Neural cell (in vitro differentiated cells): ENCODE measurements around the gene SHB. TPM values are rescaled to one million over a fixed set of nuclear protein-coding genes. Genes with fewer than 3 reads are reported as not detected.
A peak's percentile ranks its signal among the peaks of the same experiment; 100 is the strongest.

ENCODE experiments used
- H2AFZ ChIP-seq: fragments of 200-600, 300-800 bp; sonication (generic), shearing (Covaris generic); 2 replicates; pipeline ENCODE4 v1.6.0; 2014; ENCODE audit warnings: low read depth, mild to moderate bottlenecking, antibody characterized with exemption, low read length, moderate library complexity
- H3F3A ChIP-seq: fragments of 200-600 bp; shearing (Covaris generic); 2 replicates; pipeline ENCODE4 v1.6.1; 2016; ENCODE audit warnings: mild to moderate bottlenecking, moderate library complexity, mixed read lengths, antibody characterized with exemption, low read length; ENCODE audit not compliant: insufficient read depth, poor library complexity, severe bottlenecking
- H3K27ac ChIP-seq: fragments of 200-600, 300-800 bp; sonication (generic), shearing (Covaris generic); 2 replicates; pipeline ENCODE4 v1.5.1; 2014; ENCODE audit warnings: mild to moderate bottlenecking, low read length, moderate library complexity
- H3K27me3 ChIP-seq: fragments of 300-800, 200-600 bp; sonication (generic), shearing (Covaris generic); 2 replicates; pipeline ENCODE4 v1.6.0; 2014; ENCODE audit warnings: mild to moderate bottlenecking, low read depth, low read length, moderate library complexity; ENCODE audit not compliant: insufficient read depth
- H3K36me3 ChIP-seq: fragments of 300-800, 200-600 bp; sonication (generic), shearing (Covaris generic); 2 replicates; pipeline ENCODE4 v1.5.1; 2014; ENCODE audit warnings: mild to moderate bottlenecking, antibody characterized with exemption, low read length, moderate library complexity; ENCODE audit not compliant: insufficient read depth
- H3K4me2 ChIP-seq: fragments of 300-800, 200-600 bp; sonication (generic), shearing (Covaris generic); 2 replicates; pipeline ENCODE4 v1.6.0; 2014; ENCODE audit warnings: mild to moderate bottlenecking, low read length
- H3K4me3 ChIP-seq: fragments of 300-800, 200-600 bp; sonication (generic), shearing (Covaris generic); 2 replicates; pipeline ENCODE4 v1.5.1; 2014; ENCODE audit warnings: mild to moderate bottlenecking, low read length, moderate library complexity
- H3K79me2 ChIP-seq: fragments of 200-600 bp; shearing (Covaris generic); replicated peaks from 2 replicates; pipeline ENCODE4 v1.6.0; 2014; ENCODE audit warnings: mild to moderate bottlenecking, low read length, moderate library complexity; ENCODE audit not compliant: insufficient read depth
- H3K9ac ChIP-seq: fragments of 300-800, 200-600 bp; sonication (generic), shearing (Covaris generic); 2 replicates; pipeline ENCODE4 v1.6.1; 2016; ENCODE audit warnings: mild to moderate bottlenecking, low read length, mixed read lengths
- H3K9me2 ChIP-seq: fragments of 200-600 bp; shearing (Covaris generic); 2 replicates; pipeline ENCODE4 v1.6.1; 2016; ENCODE audit warnings: mild to moderate bottlenecking, low read length, mixed read lengths; ENCODE audit not compliant: insufficient read depth
- H3K9me3 ChIP-seq: fragments of 200-600, 300-800 bp; sonication (generic), shearing (Covaris generic); 2 replicates; pipeline ENCODE4 v1.6.1; 2016; ENCODE audit warnings: mild to moderate bottlenecking, mixed run types, low read length, moderate library complexity, mixed read lengths
- H4K20me1 ChIP-seq: fragments of 200-600 bp; shearing (Covaris generic); 2 replicates; pipeline ENCODE4 v1.6.1; 2016; ENCODE audit warnings: mild to moderate bottlenecking, mixed run types; ENCODE audit not compliant: insufficient read depth
- CTCF ChIP-seq: fragments of 450-650 bp; IDR thresholded peaks from 2 replicates; pipeline ENCODE4 v1.5.1; 2014; ENCODE audit warnings: antibody characterized with exemption, mild to moderate bottlenecking, moderate library complexity; ENCODE audit not compliant: poor library complexity, severe bottlenecking
- EP300 ChIP-seq: fragments of 450-650 bp; conservative IDR thresholded peaks from 2 replicates; pipeline ENCODE4 v1.6.1; 2014; ENCODE audit warnings: antibody characterized with exemption, mild to moderate bottlenecking, moderate library complexity; ENCODE audit not compliant: poor library complexity, severe bottlenecking
- EZH2 ChIP-seq: fragments of 200-600, 300-800 bp; shearing (Covaris generic), sonication (generic); IDR thresholded peaks from 2 replicates; pipeline ENCODE4 v1.6.1; 2014; ENCODE audit warnings: antibody characterized with exemption, low read length, borderline replicate concordance, mild to moderate bottlenecking; ENCODE audit not compliant: insufficient read depth, poor library complexity, severe bottlenecking
- MXI1 ChIP-seq: fragments of 450-650 bp; conservative IDR thresholded peaks from 2 replicates; pipeline ENCODE4 v1.6.1; 2014; ENCODE audit warnings: antibody characterized with exemption, mild to moderate bottlenecking; ENCODE audit not compliant: poor library complexity, severe bottlenecking
- POLR2AphosphoS5 ChIP-seq: IDR thresholded peaks from 2 replicates; pipeline ENCODE4 v1.6.1; 2012
- RAD21 ChIP-seq: fragments of 450-650 bp; conservative IDR thresholded peaks from 2 replicates; pipeline ENCODE4 v1.6.1; 2014; ENCODE audit warnings: antibody characterized with exemption, mild to moderate bottlenecking, moderate library complexity
- REST ChIP-seq: IDR thresholded peaks from 2 replicates; pipeline ENCODE4 v1.6.1; 2012; ENCODE audit warnings: borderline replicate concordance
- SMC3 ChIP-seq: fragments of 450-650 bp; conservative IDR thresholded peaks from 2 replicates; pipeline ENCODE4 v1.6.1; 2014; ENCODE audit warnings: antibody characterized with exemption, mild to moderate bottlenecking, moderate library complexity; ENCODE audit not compliant: poor library complexity
- TAF1 ChIP-seq: IDR thresholded peaks from 2 replicates; pipeline ENCODE4 v1.6.1; 2012; ENCODE audit warnings: low read depth
- polyA plus RNA-seq: library from polyadenylated mRNA; depleted of rRNA; stranded (reverse); fragments of >200 nt; gene quantifications from 2 replicates; pipeline ENCODE4 v1.2.3, GENCODE V29; 2014

Gene SHB
- polyA plus RNA-seq, 1 donor from 2014 or later = 17.5 TPM

- TF ChIP-seq REST (peak; percentile 17), TAF1 (no peak), POLR2AphosphoS5 (no peak), SMC3 (no peak), CTCF (no peak), RAD21 (no peak), EP300 (no peak)
- no peaks in the 10 kb centered on the region for H3F3A ChIP-seq
- peak overlapping the region; percentile 1 for H3K4me3 ChIP-seq
- H3K27me3 ChIP-seq = no peaks in the 10 kb centered on the region
- H3K79me2 ChIP-seq = peaks cover 71% of the 10 kb centered on the region
- H3K9ac ChIP-seq = peak overlapping the region; percentile 23
- H4K20me1 ChIP-seq = no peaks in the 10 kb centered on the region
- H3K36me3 ChIP-seq = no peaks in the 10 kb centered on the region
- no peak overlapping the region for H2AFZ ChIP-seq
- H3K27ac ChIP-seq = peak overlapping the region; percentile 40
- H3K9me3 ChIP-seq = no peaks in the 10 kb centered on the region
- no peaks in the 10 kb centered on the region for H3K9me2 ChIP-seq
- H3K4me2 ChIP-seq = peak overlapping the region; percentile 0
Observed at GRCh38 chr9:38026021-38026809, 42.8 kb downstream of the SHB start.

GRCh38 chr9:38025166-38025565 is 43.9 kb downstream of the SHB start:
- Histone ChIP-seq H3K27ac (no peak overlapping the region), H3F3A (no peaks in the 10 kb centered on the region), H3K9ac (peak overlapping the region; percentile 10), H3K36me3 (no peaks in the 10 kb centered on the region), H3K79me2 (peaks cover 69% of the 10 kb centered on the region), H2AFZ (no peak overlapping the region), H3K4me2 (no peak overlapping the region), H3K27me3 (no peaks in the 10 kb centered on the region), H3K9me2 (no peaks in the 10 kb centered on the region), H4K20me1 (no peaks in the 10 kb centered on the region), H3K4me3 (no peak overlapping the region), H3K9me3 (no peaks in the 10 kb centered on the region)
- TF ChIP-seq SMC3 = no peak
- TF ChIP-seq RAD21 = no peak

GRCh38 chr9:38024036-38024681 is 44.9 kb downstream of the SHB start:
- peak overlapping the region; percentile 29 for H3K9ac ChIP-seq
- H2AFZ ChIP-seq = no peak overlapping the region
- no peak overlapping the region for H3K27ac ChIP-seq
- no peaks in the 10 kb centered on the region for H4K20me1 ChIP-seq
- no peaks in the 10 kb centered on the region for H3K36me3 ChIP-seq
- no peaks in the 10 kb centered on the region for H3F3A ChIP-seq
- H3K27me3 ChIP-seq = no peaks in the 10 kb centered on the region
- peak overlapping the region; percentile 2 for H3K4me2 ChIP-seq
- peaks cover 69% of the 10 kb centered on the region for H3K79me2 ChIP-seq
- no peaks in the 10 kb centered on the region for H3K9me3 ChIP-seq
- no peak overlapping the region for H3K4me3 ChIP-seq
- H3K9me2 ChIP-seq = no peaks in the 10 kb centered on the region
- no peak for TF ChIP-seq CTCF
- no peak for TF ChIP-seq TAF1
- no peak for TF ChIP-seq SMC3
- TF ChIP-seq EZH2 = no peak
- TF ChIP-seq REST = no peak
- TF ChIP-seq MXI1 = no peak
- TF ChIP-seq EP300 = no peak
